ENCODE data around the gene ESYT1. TPM values are rescaled to one million over a fixed set of nuclear protein-coding genes. Genes with fewer than 3 reads are reported as not detected.
A peak's percentile ranks its signal among the peaks of the same experiment; 100 is the strongest.

ESYT1 gene
- total RNA-seq, 2 experiments from 2014 or later, result 85.9 to 112 TPM

- Histone ChIP-seq H3K9me2 (ENCODE audit: insufficient read depth, low read length) (no peaks in the 10 kb centered on the region), H3K4me1 (ENCODE audit: insufficient read depth, low read length, poor library complexity, severe bottlenecking) (peaks cover 36% of the 10 kb centered on the region), H3K4me2 (ENCODE audit: low read length) (peak overlapping the region; percentile 95), H3K9me3 (ENCODE audit: low read length) (no peaks in the 10 kb centered on the region), H3K36me3 (ENCODE audit: insufficient read depth, low read length) (peaks cover 14% of the 10 kb centered on the region; the same call in 1 of the 2 replicates), H3K79me2 (ENCODE audit: insufficient read depth, low read depth, low read length) (peaks cover 17% of the 10 kb centered on the region), H3K4me3 (ENCODE audit: low read depth, low read length, poor library complexity, severe bottlenecking) (peak overlapping the region; percentile 77), H3K27ac (ENCODE audit: low read depth, low read length, poor library complexity, severe bottlenecking) (peak overlapping the region; percentile 27), H4K20me1 (ENCODE audit: insufficient read depth, low read length) (no peaks in the 10 kb centered on the region), H2AFZ (ENCODE audit: low read length) (no peak overlapping the region)
- intact Hi-C loops (cut with micrococcal nuclease; ENCODE audit: unreplicated experiment), result no loop called here
- POLR2A ChIA-PET, result interaction anchor here (1.0 to 1.4 kb wide), 2 partner anchors 26 to 37 kb away, joined by 3 to 4 read pairs; partner anchors contain the start of gene ESYT1
- TF ChIP-seq, protein P1, sequence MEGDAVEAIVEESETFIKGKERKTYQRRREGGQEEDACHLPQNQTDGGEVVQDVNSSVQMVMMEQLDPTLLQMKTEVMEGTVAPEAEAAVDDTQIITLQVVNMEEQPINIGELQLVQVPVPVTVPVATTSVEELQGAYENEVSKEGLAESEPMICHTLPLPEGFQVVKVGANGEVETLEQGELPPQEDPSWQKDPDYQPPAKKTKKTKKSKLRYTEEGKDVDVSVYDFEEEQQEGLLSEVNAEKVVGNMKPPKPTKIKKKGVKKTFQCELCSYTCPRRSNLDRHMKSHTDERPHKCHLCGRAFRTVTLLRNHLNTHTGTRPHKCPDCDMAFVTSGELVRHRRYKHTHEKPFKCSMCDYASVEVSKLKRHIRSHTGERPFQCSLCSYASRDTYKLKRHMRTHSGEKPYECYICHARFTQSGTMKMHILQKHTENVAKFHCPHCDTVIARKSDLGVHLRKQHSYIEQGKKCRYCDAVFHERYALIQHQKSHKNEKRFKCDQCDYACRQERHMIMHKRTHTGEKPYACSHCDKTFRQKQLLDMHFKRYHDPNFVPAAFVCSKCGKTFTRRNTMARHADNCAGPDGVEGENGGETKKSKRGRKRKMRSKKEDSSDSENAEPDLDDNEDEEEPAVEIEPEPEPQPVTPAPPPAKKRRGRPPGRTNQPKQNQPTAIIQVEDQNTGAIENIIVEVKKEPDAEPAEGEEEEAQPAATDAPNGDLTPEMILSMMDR (conservative IDR thresholded peaks at IDR 0.05; ENCODE audit: low read length), result no peak
- TF ChIP-seq EZH2phosphoT487 (IDR thresholded peaks at IDR 0.05; ENCODE audit: borderline replicate concordance, low read depth, low read length), result no peak
- DNase-seq (ENCODE audit: low spot score), result no peak
- BruUV-seq (replicated peaks), result no TSS peak
- CTCF ChIA-PET (ENCODE audit: unreplicated experiment), result no interaction called here
Observed at GRCh38 chr12:56153678-56154065, 25.6 kb downstream of the ESYT1 start.

- TF ChIP-seq, protein P1 (conservative IDR thresholded peaks at IDR 0.05; ENCODE audit: low read length), result no peak
- no peak for TF ChIP-seq EZH2phosphoT487 (IDR thresholded peaks at IDR 0.05; ENCODE audit: borderline replicate concordance, low read depth, low read length)
- H3K27ac ChIP-seq (ENCODE audit: low read depth, low read length, poor library complexity, severe bottlenecking), result peak overlapping the region; percentile 27
- H3K4me3 ChIP-seq (ENCODE audit: low read depth, low read length, poor library complexity, severe bottlenecking), result no peak overlapping the region
- ChIA-PET CTCF (ENCODE audit: unreplicated experiment) (no interaction called here), POLR2A (interaction anchor here (0.5 to 1.4 kb wide), 3 partner anchors 26 to 414 kb away, joined by 3 to 4 read pairs (median 3); partner anchors contain the start of gene ESYT1)
- no peaks in the 10 kb centered on the region for H4K20me1 ChIP-seq (ENCODE audit: insufficient read depth, low read length)
- H3K4me2 ChIP-seq (ENCODE audit: low read length), result peak overlapping the region; percentile 95
- intact Hi-C loops (cut with micrococcal nuclease; ENCODE audit: unreplicated experiment), result no loop called here
- no peak overlapping the region for H2AFZ ChIP-seq (ENCODE audit: low read length)
- no TSS peak for BruUV-seq (replicated peaks)
- peaks cover 21% of the 10 kb centered on the region; the same call in 1 of the 2 replicates for H3K36me3 ChIP-seq (ENCODE audit: insufficient read depth, low read length)
- no peaks in the 10 kb centered on the region for H3K9me2 ChIP-seq (ENCODE audit: insufficient read depth, low read length)
- H3K4me1 ChIP-seq (ENCODE audit: insufficient read depth, low read length, poor library complexity, severe bottlenecking), result peaks cover 38% of the 10 kb centered on the region
- peak; percentile 39 for DNase-seq (ENCODE audit: low spot score)
- H3K9me3 ChIP-seq (ENCODE audit: low read length), result no peaks in the 10 kb centered on the region
- H3K79me2 ChIP-seq (ENCODE audit: insufficient read depth, low read depth, low read length), result peaks cover 23% of the 10 kb centered on the region
Observed at GRCh38 chr12:56154246-56154771, 26.2 kb downstream of the ESYT1 start.

DNA sequence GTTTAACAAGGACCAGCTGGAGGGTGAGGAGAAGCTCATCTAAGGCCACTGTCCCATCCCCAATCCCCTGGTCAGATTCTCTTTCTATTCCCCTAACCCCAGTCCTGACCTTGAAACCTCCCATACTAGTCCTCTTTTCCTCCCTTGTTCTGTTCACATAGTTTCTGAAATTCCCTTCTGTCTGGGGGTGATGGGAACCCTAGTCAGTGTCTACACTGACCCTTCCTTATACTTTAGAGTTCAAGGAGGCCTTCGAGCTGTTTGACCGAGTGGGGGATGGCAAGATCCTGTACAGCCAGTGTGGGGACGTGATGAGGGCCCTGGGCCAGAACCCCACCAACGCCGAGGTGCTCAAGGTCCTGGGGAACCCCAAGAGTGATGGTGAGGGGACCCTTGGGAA is 26.8 kb downstream of the ESYT1 start:
- intact Hi-C loops (cut with micrococcal nuclease; ENCODE audit: unreplicated experiment), result no loop called here
- 0 out of 2 replicates have a peak overlapping the region, but pooled peaks have one; percentile 95 for H3K4me2 ChIP-seq (ENCODE audit: low read length)
- H3K27ac ChIP-seq (ENCODE audit: low read depth, low read length, poor library complexity, severe bottlenecking), result no peak overlapping the region
- H2AFZ ChIP-seq (ENCODE audit: low read length), result no peak overlapping the region
- H3K4me3 ChIP-seq (ENCODE audit: low read depth, low read length, poor library complexity, severe bottlenecking), result no peak overlapping the region
- peaks cover 21% of the 10 kb centered on the region for H3K36me3 ChIP-seq (ENCODE audit: insufficient read depth, low read length)
- H3K4me1 ChIP-seq (ENCODE audit: insufficient read depth, low read length, poor library complexity, severe bottlenecking), result peaks cover 43% of the 10 kb centered on the region
- peaks cover 3% of the 10 kb centered on the region; the same call in 1 of the 2 replicates for H4K20me1 ChIP-seq (ENCODE audit: insufficient read depth, low read length)
- H3K9me2 ChIP-seq (ENCODE audit: insufficient read depth, low read length), result no peaks in the 10 kb centered on the region
- DNase-seq (ENCODE audit: low spot score), result no peak
- ChIA-PET POLR2A (interaction anchor here (0.5 to 1.4 kb wide), 3 partner anchors 27 to 413 kb away, joined by 3 to 4 read pairs (median 3); partner anchors contain the start of gene ESYT1), CTCF (ENCODE audit: unreplicated experiment) (no interaction called here)
- BruUV-seq (replicated peaks), result no TSS peak
- TF ChIP-seq, protein P1 (conservative IDR thresholded peaks at IDR 0.05; ENCODE audit: low read length), result no peak
- no peak for TF ChIP-seq EZH2phosphoT487 (IDR thresholded peaks at IDR 0.05; ENCODE audit: borderline replicate concordance, low read depth, low read length)
- no peaks in the 10 kb centered on the region for H3K9me3 ChIP-seq (ENCODE audit: low read length)
- H3K79me2 ChIP-seq (ENCODE audit: insufficient read depth, low read depth, low read length), result peaks cover 28% of the 10 kb centered on the region
